Spleen (tissue), 7 donors: ENCODE data around the gene CD2BP2.

Source experiments
- POLR2AphosphoS5 ChIP-seq, 3 donors: sonication (generic); formaldehyde crosslinking; IDR thresholded peaks; one replicate each; pipeline ENCODE4 v1.5.1; 2017; ENCODE audit warnings: antibody characterized with exemption in 3 of 3
- TF ChIP-seq, protein P1 (sequence below), 11 experiments: fragments of 200-600 bp in 7 of 11; fragments of 450-650 bp in 4 of 11; sonication (generic) in 4 of 11; IDR thresholded peaks in 8 of 11; conservative IDR thresholded peaks in 3 of 11; 1 replicate in 7 of 11; 2 replicates in 4 of 11; pipeline versions ENCODE4 v1.4.0 to v1.8.0; 2016 to 2021; ENCODE audit warnings: antibody characterized with exemption in 11 of 11, inconsistent platforms in 4 of 11, mild to moderate bottlenecking in 1 of 11
- donor health status: DM: no; HTN: no; CAD: no; lungs with moderate emphysema.
- donor health status: DM: no; HTN: no; CAD: no.
- donor health status: DM: no; HTN: no; CAD: no.

DNA sequence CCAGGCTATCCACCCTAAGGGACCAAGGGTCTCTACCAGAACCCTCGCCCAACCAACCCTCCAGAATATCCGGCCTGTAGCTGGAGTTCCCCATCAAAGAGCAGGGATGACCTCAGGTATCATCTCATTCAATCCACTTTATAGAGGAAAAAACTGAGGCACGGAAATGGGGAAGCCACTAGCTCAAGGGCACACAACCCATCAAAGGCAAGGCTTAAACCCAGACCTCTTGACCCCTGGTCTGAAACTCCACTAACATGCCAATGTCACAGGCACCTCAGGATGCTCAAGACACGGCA lies 13.6 kb upstream of the CD2BP2 start:
- no peak for TF ChIP-seq POLR2AphosphoS5 (IDR thresholded peaks at IDR 0.05)
- TF ChIP-seq, protein P1, sequence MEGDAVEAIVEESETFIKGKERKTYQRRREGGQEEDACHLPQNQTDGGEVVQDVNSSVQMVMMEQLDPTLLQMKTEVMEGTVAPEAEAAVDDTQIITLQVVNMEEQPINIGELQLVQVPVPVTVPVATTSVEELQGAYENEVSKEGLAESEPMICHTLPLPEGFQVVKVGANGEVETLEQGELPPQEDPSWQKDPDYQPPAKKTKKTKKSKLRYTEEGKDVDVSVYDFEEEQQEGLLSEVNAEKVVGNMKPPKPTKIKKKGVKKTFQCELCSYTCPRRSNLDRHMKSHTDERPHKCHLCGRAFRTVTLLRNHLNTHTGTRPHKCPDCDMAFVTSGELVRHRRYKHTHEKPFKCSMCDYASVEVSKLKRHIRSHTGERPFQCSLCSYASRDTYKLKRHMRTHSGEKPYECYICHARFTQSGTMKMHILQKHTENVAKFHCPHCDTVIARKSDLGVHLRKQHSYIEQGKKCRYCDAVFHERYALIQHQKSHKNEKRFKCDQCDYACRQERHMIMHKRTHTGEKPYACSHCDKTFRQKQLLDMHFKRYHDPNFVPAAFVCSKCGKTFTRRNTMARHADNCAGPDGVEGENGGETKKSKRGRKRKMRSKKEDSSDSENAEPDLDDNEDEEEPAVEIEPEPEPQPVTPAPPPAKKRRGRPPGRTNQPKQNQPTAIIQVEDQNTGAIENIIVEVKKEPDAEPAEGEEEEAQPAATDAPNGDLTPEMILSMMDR (IDR thresholded peaks at IDR 0.05 in 8 of 11, conservative IDR thresholded peaks at IDR 0.05 in 3 of 11) = no peak
